ENCODE measurements around the gene LGMN. TPM values are rescaled to one million over a fixed set of nuclear protein-coding genes. Genes with fewer than 3 reads are reported as not detected.

LGMN gene
- total and polyA plus RNA-seq, 2 of the 13 experiments (the other 11 are each of a cell fraction or from before 2014, with no cell fraction given): 28.9 to 76.4 TPM

GRCh38 chr14:92737206-92737605 is 11.2 kb downstream of the LGMN start:
- Histone ChIP-seq H3K9ac (ENCODE audit: insufficient read depth, low read depth, low read length) (no peak overlapping the region), H2AFZ (ENCODE audit: low read length) (no peak overlapping the region), H3K4me3 (replicated peaks in 1 of 3; ENCODE audit: insufficient read depth in 1 of 3, low read depth in 2 of 3, low read length in 3 of 3) (no peak overlapping the region), H3K9me3 (ENCODE audit: low read length) (no peaks in the 10 kb centered on the region), H3K4me1 (ENCODE audit: insufficient read depth, low read length) (peaks cover 9% of the 10 kb centered on the region; the same call in 1 of the 2 replicates), H3K4me2 (ENCODE audit: low read depth, low read length) (no peak overlapping the region), H3K27ac (ENCODE audit: extremely low read length, insufficient read depth, low read length) (no peak overlapping the region), H3K79me2 (ENCODE audit: insufficient read depth, low read length) (peaks cover 2% of the 10 kb centered on the region), H3K27me3 (ENCODE audit: control insufficient read depth in 1 of 2, insufficient read depth in 2 of 2, low read length in 2 of 2) (no peaks in the 10 kb centered on the region), H4K20me1 (ENCODE audit: insufficient read depth, low read length) (no peaks in the 10 kb centered on the region), H3K36me3 (replicated peaks in 1 of 2; ENCODE audit: control insufficient read depth in 1 of 2, insufficient read depth in 2 of 2, low read length in 2 of 2) (peaks cover under 1 to 2% of the 10 kb centered on the region in 2 experiments; a peak in 4 of 5 replicates)
- no peak for ATAC-seq
- WGBS (ENCODE audit: low lambda C conversion rate): 82% methylated on average over 4 of the region's 4 CpGs
- DNase-seq (ENCODE audit: low spot score): no peak
- intact Hi-C loops (cut with micrococcal nuclease; ENCODE audit: unreplicated experiment) (no loop called here), in situ Hi-C loops (cut with HindIII; ENCODE audit: extremely low pct_ligation_motif_present, low pct_unique_long_range_greater_than_20kb) (no loop called here)
- TF ChIP-seq ZFP36 (IDR thresholded peaks at IDR 0.05; ENCODE audit: borderline replicate concordance, low read depth, low read length, partially characterized antibody) (no peak), YEATS4 (CRISPR knock-in tag; IDR thresholded peaks at IDR 0.05; ENCODE audit: borderline replicate concordance) (no peak), ETS1 (CRISPR knock-in tag; IDR thresholded peaks at IDR 0.05) (no peak), MTERF4 (CRISPR knock-in tag; IDR thresholded peaks at IDR 0.05) (no peak), PAX8 (CRISPR knock-in tag; IDR thresholded peaks at IDR 0.05; ENCODE audit: borderline replicate concordance) (no peak)
- FAIRE-seq: no peak
- POLR2A ChIA-PET: interaction anchor here (1.0 kb wide), 1 partner anchor 12 kb away, joined by 3 read pairs; the partner anchor contains the start of gene LGMN
- CTCF ChIA-PET (ENCODE audit: low intra/inter-chr PET ratio, low total read pairs): no interaction called here
- BruUV-seq (replicated peaks): no TSS peak

- no peak overlapping the region for H3K4me2 ChIP-seq (ENCODE audit: low read depth, low read length)
- peaks cover 9% of the 10 kb centered on the region; the same call in 1 of the 2 replicates for H3K4me1 ChIP-seq (ENCODE audit: insufficient read depth, low read length)
- no TSS peak for BruUV-seq (replicated peaks)
- no peaks in the 10 kb centered on the region for H3K9me3 ChIP-seq (ENCODE audit: low read length)
- intact Hi-C loops (cut with micrococcal nuclease; ENCODE audit: unreplicated experiment) (no loop called here), in situ Hi-C loops (cut with HindIII; ENCODE audit: extremely low pct_ligation_motif_present, low pct_unique_long_range_greater_than_20kb) (no loop called here)
- DNase-seq (ENCODE audit: low spot score) (no peak), ATAC-seq (no peak), FAIRE-seq (no peak)
- peaks cover 4 to 10% of the 10 kb centered on the region in 2 experiments; a peak in 3 of 5 replicates for H3K36me3 ChIP-seq (replicated peaks in 1 of 2; ENCODE audit: control insufficient read depth in 1 of 2, insufficient read depth in 2 of 2, low read length in 2 of 2)
- H4K20me1 ChIP-seq (ENCODE audit: insufficient read depth, low read length): no peaks in the 10 kb centered on the region
- ChIA-PET CTCF (ENCODE audit: low intra/inter-chr PET ratio, low total read pairs) (no interaction called here), POLR2A (interaction anchor here (1.9 kb wide), 1 partner anchor 13 kb away, joined by 5 read pairs; the partner anchor contains the start of gene LGMN)
- no peak overlapping the region for H3K9ac ChIP-seq (ENCODE audit: insufficient read depth, low read depth, low read length)
- no peaks in the 10 kb centered on the region for H3K27me3 ChIP-seq (ENCODE audit: control insufficient read depth in 1 of 2, insufficient read depth in 2 of 2, low read length in 2 of 2)
- 96% methylated on average over 6 of the region's 6 CpGs for WGBS (ENCODE audit: low lambda C conversion rate)
- H2AFZ ChIP-seq (ENCODE audit: low read length): no peak overlapping the region
- H3K79me2 ChIP-seq (ENCODE audit: insufficient read depth, low read length): peaks cover 2% of the 10 kb centered on the region
- H3K27ac ChIP-seq (ENCODE audit: extremely low read length, insufficient read depth, low read length): no peak overlapping the region
- no peak overlapping the region for H3K4me3 ChIP-seq (replicated peaks in 1 of 3; ENCODE audit: insufficient read depth in 1 of 3, low read depth in 2 of 3, low read length in 3 of 3)
- TF ChIP-seq ADNP (CRISPR knock-in tag; IDR thresholded peaks at IDR 0.05) (no peak), ZNF230 (CRISPR knock-in tag; IDR thresholded peaks at IDR 0.05) (no peak), ZNF737 (CRISPR knock-in tag; IDR thresholded peaks at IDR 0.05; ENCODE audit: borderline replicate concordance) (no peak), CSRNP1 (CRISPR knock-in tag; IDR thresholded peaks at IDR 0.05) (no peak), NFKB2 (CRISPR knock-in tag; IDR thresholded peaks at IDR 0.05; ENCODE audit: borderline replicate concordance) (no peak), ZNF614 (CRISPR knock-in tag; IDR thresholded peaks at IDR 0.05; ENCODE audit: borderline replicate concordance) (no peak), ZBTB49 (CRISPR knock-in tag; IDR thresholded peaks at IDR 0.05; ENCODE audit: borderline replicate concordance) (no peak)
Measured at GRCh38 chr14:92735344-92735743, 13.1 kb downstream of the LGMN start.
